ENCODE data around the gene SRP14. TPM values are rescaled to one million over a fixed set of nuclear protein-coding genes. Genes with fewer than 3 reads are reported as not detected.
A peak's percentile ranks its signal among the peaks of the same experiment; 100 is the strongest.

The SRP14 gene
- total RNA-seq, 2 donors from 2014 or later: 163 to 167 TPM

- DNase-seq: no peak
- peaks cover 18% of the 10 kb centered on the region for H3K4me1 ChIP-seq
- H3K27ac ChIP-seq: no peak overlapping the region
- no peak overlapping the region for H3K4me3 ChIP-seq
- H3K9me3 ChIP-seq: no peaks in the 10 kb centered on the region
- no peaks in the 10 kb centered on the region for H3K27me3 ChIP-seq
- TF ChIP-seq CTCF (IDR thresholded peaks at IDR 0.05): no peak
- no peak overlapping the region for H3K9ac ChIP-seq (ENCODE audit: low read depth in 2 of 2, low read length in 2 of 2)
- H3K36me3 ChIP-seq: no peaks in the 10 kb centered on the region
- intact Hi-C loops (cut with DNase I): no loop called here
Measured at GRCh38 chr15:40058476-40059140, 19.6 kb upstream of the SRP14 start.

GRCh38 chr15:40055576-40056293, 16.8 kb upstream of the SRP14 start:
- peaks cover 23% of the 10 kb centered on the region for H3K4me1 ChIP-seq
- H3K9ac ChIP-seq (ENCODE audit: low read depth in 2 of 2, low read length in 2 of 2): peak overlapping the region; percentile 28 to 73
- peak overlapping the region; percentile 34 for H3K27ac ChIP-seq
- no peaks in the 10 kb centered on the region for H3K27me3 ChIP-seq
- no peak for DNase-seq
- no peaks in the 10 kb centered on the region for H3K9me3 ChIP-seq
- H3K36me3 ChIP-seq: no peaks in the 10 kb centered on the region
- H3K4me3 ChIP-seq: no peak overlapping the region
- no peak for TF ChIP-seq CTCF (IDR thresholded peaks at IDR 0.05)
- intact Hi-C loops (cut with DNase I): no loop called here

GRCh38 chr15:40054855-40055575, 16.0 kb upstream of the SRP14 start:
- intact Hi-C loops (cut with DNase I): loop anchor here (5.0 kb wide), 1 partner anchor 52 kb away; the partner anchor contains the start of gene BMF
- H3K27ac ChIP-seq: peak overlapping the region; percentile 34
- H3K36me3 ChIP-seq: no peaks in the 10 kb centered on the region
- no peaks in the 10 kb centered on the region for H3K27me3 ChIP-seq
- H3K4me1 ChIP-seq: peaks cover 23% of the 10 kb centered on the region
- no peak for TF ChIP-seq CTCF (IDR thresholded peaks at IDR 0.05)
- DNase-seq: peak; percentile 58
- H3K4me3 ChIP-seq: no peak overlapping the region
- no peaks in the 10 kb centered on the region for H3K9me3 ChIP-seq
- peak overlapping the region; percentile 50 to 73 for H3K9ac ChIP-seq (ENCODE audit: low read depth in 2 of 2, low read length in 2 of 2)

GRCh38 chr15:40054605-40054854, 15.5 kb upstream of the SRP14 start:
- no peak overlapping the region for H3K4me3 ChIP-seq
- H3K36me3 ChIP-seq: no peaks in the 10 kb centered on the region
- intact Hi-C loops (cut with DNase I): loop anchor here (5.0 kb wide), 1 partner anchor 53 kb away; the partner anchor contains the start of gene BMF
- peak overlapping the region; percentile 50 to 73 for H3K9ac ChIP-seq (ENCODE audit: low read depth in 2 of 2, low read length in 2 of 2)
- H3K27me3 ChIP-seq: no peaks in the 10 kb centered on the region
- TF ChIP-seq CTCF (IDR thresholded peaks at IDR 0.05): no peak
- H3K27ac ChIP-seq: no peak overlapping the region
- DNase-seq: no peak
- H3K4me1 ChIP-seq: peaks cover 23% of the 10 kb centered on the region
- no peaks in the 10 kb centered on the region for H3K9me3 ChIP-seq

GRCh38 chr15:40053831-40054604, 15.0 kb upstream of the SRP14 start:
- peak overlapping the region; percentile 78 for H3K27ac ChIP-seq
- TF ChIP-seq CTCF (IDR thresholded peaks at IDR 0.05): no peak
- H3K4me3 ChIP-seq: no peak overlapping the region
- no peaks in the 10 kb centered on the region for H3K9me3 ChIP-seq
- H3K9ac ChIP-seq (ENCODE audit: low read depth in 2 of 2, low read length in 2 of 2): peak overlapping the region; percentile 50 to 73
- no peaks in the 10 kb centered on the region for H3K36me3 ChIP-seq
- no peak for DNase-seq
- no peaks in the 10 kb centered on the region for H3K27me3 ChIP-seq
- peaks cover 23% of the 10 kb centered on the region for H3K4me1 ChIP-seq
- intact Hi-C loops (cut with DNase I): loop anchor here (5.0 kb wide), 1 partner anchor 53 kb away; the partner anchor contains the start of gene BMF

All from colonic mucosa (tissue), 4 donors.